Activated naive CD4-positive, alpha-beta T cell treated with anti-CD3 and anti-CD28 coated beads for 36 hours (primary cell): Measurements from ENCODE around the gene UNCX. TPM values are rescaled to one million over a fixed set of nuclear protein-coding genes. Genes with fewer than 3 reads are reported as not detected.
"Not testable (repeated sequence)": the region's sequence is repeated elsewhere in the genome, so short reads cannot be mapped to it uniquely, and the experiment has no call there.

Source experiments
- CTCF ChIA-PET: fragments of 350-600 bp; sonication (Branson Sonifier 250); formaldehyde crosslinking; loops from one replicate; lab custom pipeline; 2021; ENCODE audit warnings: antibody characterized with exemption; lab: Charles Lee
- DNase-seq: peaks from one replicate; pipeline ENCODE4 v3.0.0-alpha.2; 2020
- H3K27ac Mint-ChIP-seq: one replicate; pipeline ENCODE4 v1.8.0; 2021; ENCODE audit warnings: mild to moderate bottlenecking, mixed read lengths
- H3K27me3 Mint-ChIP-seq: one replicate; pipeline ENCODE4 v1.8.0; 2021; ENCODE audit warnings: low read depth, mixed read lengths
- H3K36me3 Mint-ChIP-seq: one replicate; pipeline ENCODE4 v1.8.0; 2021; ENCODE audit warnings: low read depth, mixed read lengths
- H3K4me1 Mint-ChIP-seq: one replicate; pipeline ENCODE4 v1.8.0; 2021; ENCODE audit warnings: low read depth, mixed read lengths
- H3K4me3 Mint-ChIP-seq: one replicate; pipeline ENCODE4 v1.8.0; 2021; ENCODE audit warnings: mild to moderate bottlenecking, moderate library complexity, mixed read lengths
- H3K9me3 Mint-ChIP-seq: one replicate; pipeline ENCODE4 v1.8.0; 2021; ENCODE audit warnings: mixed read lengths
- intact Hi-C: fragments of 100-400 bp; cut with micrococcal nuclease; formaldehyde crosslinking; loops from one replicate; pipeline ENCODE4 v1.15.1; 2023
- total RNA-seq, 2 experiments: library from RNA; stranded (reverse); gene quantifications; one replicate each; pipeline ENCODE4 v1.2.3, GENCODE V29; 2021

The UNCX gene
- total RNA-seq, 2 experiments from 2014 or later: not detected

GRCh38 chr7:1261036-1261435, 28.4 kb downstream of the UNCX start:
- H3K4me1 Mint-ChIP-seq, DNase-seq, H3K36me3 Mint-ChIP-seq, H3K9me3 Mint-ChIP-seq, H3K27ac Mint-ChIP-seq, H3K4me3 Mint-ChIP-seq, intact Hi-C loops, CTCF ChIA-PET: not testable (repeated sequence)
- peaks cover 25% of the 10 kb centered on the region for H3K27me3 Mint-ChIP-seq

- intact Hi-C loops: no loop called here
Observed at GRCh38 chr7:1262441-1262840, 29.8 kb downstream of the UNCX start.

GRCh38 chr7:1263391-1263951, 30.8 kb downstream of the UNCX start:
- Mint-ChIP-seq H3K9me3 (no peaks in the 10 kb centered on the region), H3K4me1 (no peaks in the 10 kb centered on the region), H3K27ac (no peak overlapping the region), H3K36me3 (no peaks in the 10 kb centered on the region), H3K27me3 (peaks cover 20% of the 10 kb centered on the region), H3K4me3 (no peak overlapping the region)
- intact Hi-C loops: no loop called here
- DNase-seq: no peak
- CTCF ChIA-PET: no interaction called here

More at GRCh38 chr7:1262441-1262840, 29.8 kb downstream of the UNCX start:
- H3K36me3 Mint-ChIP-seq: no peaks in the 10 kb centered on the region
- H3K9me3 Mint-ChIP-seq: no peaks in the 10 kb centered on the region
- no peak overlapping the region for H3K27ac Mint-ChIP-seq
- no peak for DNase-seq
- no peak overlapping the region for H3K4me3 Mint-ChIP-seq
- CTCF ChIA-PET: interaction anchor here (0.6 kb wide), 1 partner anchor 292 kb away, joined by 5 read pairs; no protein-coding TSS in a partner anchor
- H3K4me1 Mint-ChIP-seq: no peaks in the 10 kb centered on the region
- peaks cover 20% of the 10 kb centered on the region for H3K27me3 Mint-ChIP-seq

- Mint-ChIP-seq H3K27ac (no peak overlapping the region), H3K9me3 (no peaks in the 10 kb centered on the region), H3K4me1 (no peaks in the 10 kb centered on the region), H3K36me3 (no peaks in the 10 kb centered on the region), H3K27me3 (peaks cover 27% of the 10 kb centered on the region), H3K4me3 (no peak overlapping the region)
- CTCF ChIA-PET: no interaction called here
- DNase-seq: no peak
- intact Hi-C loops: no loop called here
Observed at GRCh38 chr7:1264345-1265280, 31.9 kb downstream of the UNCX start.

- Mint-ChIP-seq H3K4me3 (no peak overlapping the region), H3K9me3 (no peaks in the 10 kb centered on the region), H3K27ac (no peak overlapping the region), H3K4me1 (no peaks in the 10 kb centered on the region), H3K36me3 (no peaks in the 10 kb centered on the region), H3K27me3 (peaks cover 23% of the 10 kb centered on the region)
- intact Hi-C loops: no loop called here
- DNase-seq: no peak
- CTCF ChIA-PET: no interaction called here
Observed at GRCh38 chr7:1267016-1267900, 34.6 kb downstream of the UNCX start.

GRCh38 chr7:1268076-1268815, 35.6 kb downstream of the UNCX start:
- DNase-seq: no peak
- intact Hi-C loops: no loop called here
- H3K9me3 Mint-ChIP-seq: no peaks in the 10 kb centered on the region

GRCh38 chr7:1268866-1269265, 36.2 kb downstream of the UNCX start:
- no peaks in the 10 kb centered on the region for H3K36me3 Mint-ChIP-seq
- no peak for DNase-seq
- no peak overlapping the region for H3K4me3 Mint-ChIP-seq
- no peaks in the 10 kb centered on the region for H3K9me3 Mint-ChIP-seq
- no peak overlapping the region for H3K27ac Mint-ChIP-seq
- H3K4me1 Mint-ChIP-seq: no peaks in the 10 kb centered on the region
- H3K27me3 Mint-ChIP-seq: peaks cover 19% of the 10 kb centered on the region
- CTCF ChIA-PET: no interaction called here
- intact Hi-C loops: no loop called here

More at GRCh38 chr7:1268076-1268815, 35.6 kb downstream of the UNCX start:
- no peak overlapping the region for H3K27ac Mint-ChIP-seq
- H3K36me3 Mint-ChIP-seq: no peaks in the 10 kb centered on the region
- peaks cover 23% of the 10 kb centered on the region for H3K27me3 Mint-ChIP-seq
- no peak overlapping the region for H3K4me3 Mint-ChIP-seq
- CTCF ChIA-PET: no interaction called here
- H3K4me1 Mint-ChIP-seq: no peaks in the 10 kb centered on the region

- Mint-ChIP-seq H3K4me1 (no peaks in the 10 kb centered on the region), H3K27ac (no peak overlapping the region), H3K27me3 (peaks cover 19% of the 10 kb centered on the region), H3K4me3 (no peak overlapping the region), H3K9me3 (no peaks in the 10 kb centered on the region), H3K36me3 (no peaks in the 10 kb centered on the region)
- intact Hi-C loops: no loop called here
- DNase-seq: no peak
- CTCF ChIA-PET: no interaction called here
Observed at GRCh38 chr7:1269336-1269890, 36.7 kb downstream of the UNCX start.

- CTCF ChIA-PET: no interaction called here
Observed at GRCh38 chr7:1270181-1270580, 37.5 kb downstream of the UNCX start.

GRCh38 chr7:1271046-1271445, 38.4 kb downstream of the UNCX start:
- no peak for DNase-seq
- CTCF ChIA-PET: no interaction called here
- Mint-ChIP-seq H3K9me3 (no peaks in the 10 kb centered on the region), H3K36me3 (no peaks in the 10 kb centered on the region), H3K27ac (no peak overlapping the region), H3K27me3 (peaks cover 12% of the 10 kb centered on the region), H3K4me1 (no peaks in the 10 kb centered on the region), H3K4me3 (no peak overlapping the region)
- intact Hi-C loops: no loop called here

More at GRCh38 chr7:1270181-1270580, 37.5 kb downstream of the UNCX start:
- H3K27me3 Mint-ChIP-seq: peaks cover 16% of the 10 kb centered on the region
- no peak overlapping the region for H3K4me3 Mint-ChIP-seq
- no peak for DNase-seq
- H3K9me3 Mint-ChIP-seq: no peaks in the 10 kb centered on the region
- intact Hi-C loops: no loop called here
- H3K4me1 Mint-ChIP-seq: no peaks in the 10 kb centered on the region
- no peaks in the 10 kb centered on the region for H3K36me3 Mint-ChIP-seq
- no peak overlapping the region for H3K27ac Mint-ChIP-seq

GRCh38 chr7:1271656-1272055, 39.0 kb downstream of the UNCX start:
- Mint-ChIP-seq H3K4me3 (no peak overlapping the region), H3K27me3 (peaks cover 12% of the 10 kb centered on the region)

More at GRCh38 chr7:1271656-1272055, 39.0 kb downstream of the UNCX start:
- Mint-ChIP-seq H3K4me1 (no peaks in the 10 kb centered on the region), H3K36me3 (no peaks in the 10 kb centered on the region), H3K27ac (no peak overlapping the region), H3K9me3 (no peaks in the 10 kb centered on the region)
- DNase-seq: no peak
- CTCF ChIA-PET: no interaction called here
- intact Hi-C loops: no loop called here
